Measurements from ENCODE around the gene CITED4. TPM values are rescaled to one million over a fixed set of nuclear protein-coding genes. Genes with fewer than 3 reads are reported as not detected.

The CITED4 gene
- total RNA-seq, 1 experiment from 2014 or later: 9.5 TPM

DNA sequence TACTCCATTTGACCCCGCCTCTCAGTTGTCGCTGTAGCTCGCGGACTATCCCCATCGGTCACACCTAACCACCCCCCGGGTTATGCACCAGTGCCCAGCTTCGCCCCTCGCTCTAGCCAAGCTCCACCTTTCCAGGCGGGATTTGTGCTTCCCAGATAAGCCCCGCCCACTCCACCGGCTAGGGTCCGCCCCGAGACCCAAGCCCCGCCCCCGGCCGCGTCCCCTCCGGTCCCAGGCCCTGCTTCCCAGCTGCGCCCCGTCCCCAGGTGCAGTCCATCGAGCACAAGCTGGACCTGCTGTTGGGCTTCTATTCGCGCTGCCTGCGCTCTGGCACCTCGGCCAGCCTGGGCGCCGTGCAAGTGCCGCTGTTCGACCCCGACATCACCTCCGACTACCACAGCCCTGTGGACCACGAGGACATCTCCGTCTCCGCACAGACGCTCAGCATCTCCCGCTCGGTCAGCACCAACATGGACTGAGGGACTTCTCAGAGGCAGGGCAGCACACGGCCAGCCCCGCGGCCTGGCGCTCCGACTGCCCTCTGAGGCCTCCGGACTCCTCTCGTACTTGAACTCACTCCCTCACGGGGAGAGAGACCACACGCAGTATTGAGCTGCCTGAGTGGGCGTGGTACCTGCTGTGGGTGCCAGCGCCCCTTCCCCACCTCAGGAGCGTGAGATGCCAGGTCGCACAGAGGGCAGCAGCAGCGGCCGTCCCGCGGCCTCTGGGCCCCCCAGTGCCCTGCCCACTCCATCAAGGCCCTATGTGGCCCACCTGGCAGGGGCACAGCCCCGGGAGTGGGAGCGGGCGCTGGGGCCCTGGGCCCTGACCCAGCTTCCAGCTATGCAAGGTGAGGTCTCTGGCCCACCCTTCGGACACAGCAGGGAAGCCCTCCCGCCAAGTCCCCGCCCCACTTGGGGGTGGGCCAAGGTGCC, 23.9 kb downstream of the CITED4 start:
- no peak overlapping the region for H4K91ac ChIP-seq (ENCODE audit: insufficient read length, low read depth, low read length)
- H3K27me3 Mint-ChIP-seq (ENCODE audit: low read depth): peaks cover 9% of the 10 kb centered on the region
- H3K4me3 Mint-ChIP-seq: no peak overlapping the region
- no peak overlapping the region for H3T11ph ChIP-seq (ENCODE audit: low read length)
- peaks cover 8 to 12% of the 10 kb centered on the region in 2 experiments for H3K4me1 Mint-ChIP-seq
- no peaks in the 10 kb centered on the region for H3K27me3 ChIP-seq (ENCODE audit: insufficient read depth, low read length)
- H2AK5ac ChIP-seq (ENCODE audit: insufficient read length, low read length): no peak overlapping the region
- no peak overlapping the region for H3K23ac ChIP-seq (ENCODE audit: insufficient read length, low read depth, low read length)
- no peak overlapping the region for H4K5ac ChIP-seq (ENCODE audit: insufficient read length, low read depth, low read length)
- no peak overlapping the region for H3K27ac ChIP-seq (ENCODE audit: insufficient read length, low read depth, low read length)
- no peaks in the 10 kb centered on the region for H3K23me2 ChIP-seq (ENCODE audit: insufficient read length, low read depth, low read length, poor library complexity, severe bottlenecking)
- H3K56ac ChIP-seq (ENCODE audit: insufficient read length, low read depth, low read length): no peak overlapping the region
- no peaks in the 10 kb centered on the region for H3K9me3 ChIP-seq (ENCODE audit: control insufficient read depth, low read depth, low read length)
- H3K14ac ChIP-seq (ENCODE audit: insufficient read depth, low read length): no peak overlapping the region
- H3K9ac ChIP-seq (ENCODE audit: extremely low read depth, insufficient read length, low read length): no peak overlapping the region
- H2AFZ ChIP-seq (ENCODE audit: low read length): no peak overlapping the region
- no peak overlapping the region for H2BK12ac ChIP-seq (ENCODE audit: insufficient read length, low read depth, low read length)
- no peak overlapping the region for H3K18ac ChIP-seq (ENCODE audit: insufficient read length, low read depth, low read length)
- no peak overlapping the region for H2BK20ac ChIP-seq (ENCODE audit: low read depth, low read length, poor library complexity, severe bottlenecking)
- no peaks in the 10 kb centered on the region for H3K79me2 ChIP-seq (ENCODE audit: insufficient read depth, low read length)
- H2BK15ac ChIP-seq (ENCODE audit: low read depth, low read length): no peak overlapping the region
- H4K20me1 ChIP-seq (ENCODE audit: control insufficient read depth, insufficient read depth, insufficient read length): no peaks in the 10 kb centered on the region
- WGBS (ENCODE audit: extremely low coverage, insufficient read length, low lambda C conversion rate): no CpG with 5 or more reads among the region's 60 CpGs
- H2BK120ac ChIP-seq (ENCODE audit: low read depth, low read length, poor library complexity, severe bottlenecking): no peak overlapping the region
- H3K4ac ChIP-seq (ENCODE audit: low read depth, low read length): no peak overlapping the region
- H2BK5ac ChIP-seq (ENCODE audit: insufficient read length, low read length): no peak overlapping the region
- no peaks in the 10 kb centered on the region for H3K79me1 ChIP-seq (ENCODE audit: insufficient read depth, low read depth, low read length, poor library complexity, severe bottlenecking)
- peak; percentile 76 for DNase-seq
- no peaks in the 10 kb centered on the region; a peak in 2 of 7 replicates for H3K36me3 Mint-ChIP-seq (ENCODE audit: insufficient read depth in 1 of 3, low read depth in 3 of 3)
- no peak overlapping the region for H4K8ac ChIP-seq (replicated peaks; ENCODE audit: insufficient read length, low read depth, low read length)
- H3K27ac Mint-ChIP-seq: no peak overlapping the region
- H3K4me2 ChIP-seq (ENCODE audit: insufficient read depth, insufficient read length, low read length): no peak overlapping the region
- peaks cover 4 to 5% of the 10 kb centered on the region in 2 experiments; a peak in 4 of 5 replicates for H3K9me3 Mint-ChIP-seq
- TF ChIP-seq, protein P1, sequence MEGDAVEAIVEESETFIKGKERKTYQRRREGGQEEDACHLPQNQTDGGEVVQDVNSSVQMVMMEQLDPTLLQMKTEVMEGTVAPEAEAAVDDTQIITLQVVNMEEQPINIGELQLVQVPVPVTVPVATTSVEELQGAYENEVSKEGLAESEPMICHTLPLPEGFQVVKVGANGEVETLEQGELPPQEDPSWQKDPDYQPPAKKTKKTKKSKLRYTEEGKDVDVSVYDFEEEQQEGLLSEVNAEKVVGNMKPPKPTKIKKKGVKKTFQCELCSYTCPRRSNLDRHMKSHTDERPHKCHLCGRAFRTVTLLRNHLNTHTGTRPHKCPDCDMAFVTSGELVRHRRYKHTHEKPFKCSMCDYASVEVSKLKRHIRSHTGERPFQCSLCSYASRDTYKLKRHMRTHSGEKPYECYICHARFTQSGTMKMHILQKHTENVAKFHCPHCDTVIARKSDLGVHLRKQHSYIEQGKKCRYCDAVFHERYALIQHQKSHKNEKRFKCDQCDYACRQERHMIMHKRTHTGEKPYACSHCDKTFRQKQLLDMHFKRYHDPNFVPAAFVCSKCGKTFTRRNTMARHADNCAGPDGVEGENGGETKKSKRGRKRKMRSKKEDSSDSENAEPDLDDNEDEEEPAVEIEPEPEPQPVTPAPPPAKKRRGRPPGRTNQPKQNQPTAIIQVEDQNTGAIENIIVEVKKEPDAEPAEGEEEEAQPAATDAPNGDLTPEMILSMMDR (conservative IDR thresholded peaks at IDR 0.05): no peak
- no peaks in the 10 kb centered on the region for H3K4me1 ChIP-seq (ENCODE audit: insufficient read depth, low read length)

Data from H9 (cell line).